GM23338 (cell line): ENCODE data around the gene ATF3. TPM values are rescaled to one million over a fixed set of nuclear protein-coding genes. Genes with fewer than 3 reads are reported as not detected.

Source experiments
- ATAC-seq: fragments of 200-7000 bp; cut with Tn5 transposase; 3 replicates; pipeline ENCODE4 v1.9.1; 2020
- DNase-seq: peaks from one replicate; pipeline ENCODE4 v3.0.0-alpha.2; 2015; ENCODE audit warnings: low spot score
- H2AFZ ChIP-seq: fragments of 200-600 bp; sonication (generic); 2 replicates; pipeline ENCODE4 v1.8.0; 2016; ENCODE audit warnings: antibody characterized with exemption, mild to moderate bottlenecking, moderate library complexity
- H3F3A ChIP-seq: fragments of 200-600 bp; sonication (generic); replicated peaks from 2 replicates; pipeline ENCODE4 v1.8.0; 2017; ENCODE audit warnings: antibody characterized with exemption, mixed run types, low read depth
- H3K27ac ChIP-seq: fragments of 200-600 bp; sonication (generic); 2 replicates; pipeline ENCODE4 v1.6.1; 2016; ENCODE audit warnings: low read depth
- H3K27me3 ChIP-seq: fragments of 200-600 bp; sonication (generic); 2 replicates; pipeline ENCODE4 v1.8.0; 2016; ENCODE audit warnings: mild to moderate bottlenecking, mixed run types, moderate library complexity; ENCODE audit not compliant: insufficient read depth
- H3K36me3 ChIP-seq: fragments of 200-600 bp; sonication (generic); 2 replicates; pipeline ENCODE4 v1.8.0; 2016; ENCODE audit warnings: mild to moderate bottlenecking; ENCODE audit not compliant: insufficient read depth
- H3K4me1 ChIP-seq: fragments of 200-600 bp; sonication (generic); 2 replicates; pipeline ENCODE4 v1.8.0; 2016; ENCODE audit warnings: mild to moderate bottlenecking, moderate library complexity; ENCODE audit not compliant: insufficient read depth
- H3K4me2 ChIP-seq: fragments of 200-600 bp; sonication (generic); 2 replicates; pipeline ENCODE4 v1.7.1; 2017; ENCODE audit warnings: mixed run types
- H3K4me3 ChIP-seq: fragments of 200-600 bp; sonication (generic); 2 replicates; pipeline ENCODE4 v1.6.1; 2016; ENCODE audit warnings: mixed run types
- H3K79me2 ChIP-seq: fragments of 200-600 bp; sonication (generic); replicated peaks from 2 replicates; pipeline ENCODE4 v1.8.0; 2017; ENCODE audit warnings: mild to moderate bottlenecking; ENCODE audit not compliant: insufficient read depth
- H3K9me2 ChIP-seq: fragments of 200-600 bp; sonication (generic); 2 replicates; pipeline ENCODE4 v1.8.0; 2017; ENCODE audit not compliant: insufficient read depth
- H4K20me1 ChIP-seq: fragments of 200-600 bp; sonication (generic); replicated peaks from 2 replicates; pipeline ENCODE4 v1.8.0; 2017; ENCODE audit warnings: mild to moderate bottlenecking; ENCODE audit not compliant: insufficient read depth
- H3K27ac Mint-ChIP-seq: 2 replicates; pipeline ENCODE4 v1.8.0; 2020; ENCODE audit warnings: inconsistent platforms, mild to moderate bottlenecking, moderate library complexity, mixed read lengths
- H3K27me3 Mint-ChIP-seq: 3 replicates; pipeline ENCODE4 v1.8.0; 2022; ENCODE audit warnings: low read depth, mild to moderate bottlenecking, moderate library complexity, mixed read lengths, inconsistent platforms; ENCODE audit not compliant: insufficient read depth, poor library complexity
- H3K36me3 Mint-ChIP-seq: 3 replicates; pipeline ENCODE4 v1.8.0; 2021; ENCODE audit warnings: low read depth, mild to moderate bottlenecking, inconsistent platforms, moderate library complexity, mixed read lengths
- H3K4me1 Mint-ChIP-seq: 3 replicates; pipeline ENCODE4 v1.8.0; 2020; ENCODE audit warnings: mild to moderate bottlenecking, inconsistent platforms, mixed read lengths
- H3K4me3 Mint-ChIP-seq: 3 replicates; pipeline ENCODE4 v1.8.0; 2021; ENCODE audit warnings: moderate library complexity, mild to moderate bottlenecking, inconsistent platforms, mixed read lengths
- H3K9me3 Mint-ChIP-seq: 3 replicates; pipeline ENCODE4 v1.8.0; 2020; ENCODE audit warnings: moderate library complexity, mild to moderate bottlenecking, inconsistent platforms, mixed read lengths
- CREB1 ChIP-seq: fragments of 250-450 bp; sonication (Bioruptor Pico); IDR thresholded peaks from 2 replicates; pipeline ENCODE4 v1.5.0; 2020; ENCODE audit warnings: low read depth, mild to moderate bottlenecking, moderate library complexity
- CTCF ChIP-seq, 2 experiments: fragments of 200-600 bp in 1 of 2; sonication (generic) in 1 of 2; conservative IDR thresholded peaks; 2 replicates each; pipeline versions ENCODE4 v1.5.1 to v1.6.1; 2016 to 2017; ENCODE audit warnings: antibody characterized with exemption in 2 of 2, low read depth in 2 of 2, mild to moderate bottlenecking in 2 of 2, moderate library complexity in 1 of 2
- ETS1 ChIP-seq: IDR thresholded peaks from 2 replicates; pipeline ENCODE4 v1.6.1; 2016; ENCODE audit warnings: antibody characterized with exemption
- EZH2 ChIP-seq: fragments of 200-600 bp; sonication (generic); IDR thresholded peaks from one replicate; pipeline ENCODE4 v1.8.0; 2017; ENCODE audit warnings: antibody characterized with exemption, mild to moderate bottlenecking, low read depth; ENCODE audit not compliant: unreplicated experiment
- EZH2phosphoT487 ChIP-seq: fragments of 200-600 bp; sonication (generic); IDR thresholded peaks from one replicate; pipeline ENCODE4 v1.8.1; 2018; ENCODE audit warnings: antibody characterized with exemption; ENCODE audit not compliant: unreplicated experiment
- JUNB ChIP-seq: IDR thresholded peaks from one replicate; pipeline ENCODE4 v1.6.1; 2016; ENCODE audit warnings: antibody characterized with exemption; ENCODE audit not compliant: unreplicated experiment
- NANOG ChIP-seq: IDR thresholded peaks from 2 replicates; pipeline ENCODE4 v1.6.1; 2016; ENCODE audit warnings: antibody characterized with exemption, borderline replicate concordance
- POLR2AphosphoS5 ChIP-seq: IDR thresholded peaks from 2 replicates; pipeline ENCODE4 v1.6.1; 2016; ENCODE audit warnings: antibody characterized with exemption, low read depth
- REST ChIP-seq: IDR thresholded peaks from one replicate; pipeline ENCODE4 v1.6.1; 2018; ENCODE audit warnings: antibody characterized with exemption; ENCODE audit not compliant: unreplicated experiment
- STAT1 ChIP-seq: IDR thresholded peaks from one replicate; pipeline ENCODE4 v1.6.1; 2016; ENCODE audit warnings: antibody characterized with exemption; ENCODE audit not compliant: unreplicated experiment
- ZNF114 ChIP-seq: fragments of 250-450 bp; sonication (Bioruptor Pico); IDR thresholded peaks from 2 replicates; pipeline ENCODE4 v1.5.0; 2020; ENCODE audit warnings: mild to moderate bottlenecking, moderate library complexity
- ZNF331 ChIP-seq: fragments of 250-450 bp; sonication (Bioruptor Pico); IDR thresholded peaks from 2 replicates; pipeline ENCODE4 v1.5.0; 2020; ENCODE audit warnings: low read depth, mild to moderate bottlenecking, moderate library complexity
- ZNF462 ChIP-seq: fragments of 250-450 bp; sonication (Bioruptor Pico); IDR thresholded peaks from 2 replicates; pipeline ENCODE4 v1.5.0; 2020; ENCODE audit warnings: mild to moderate bottlenecking, moderate library complexity
- polyA plus RNA-seq: library from polyadenylated mRNA; unstranded; fragments of >200 nt; fragmentation: Nextera tagmentation; extraction: Ambion mirVana; gene quantifications from 2 replicates; pipeline ENCODE4 v1.2.1, GENCODE V29; 2016
- total RNA-seq: library from RNA; depleted of rRNA; stranded (reverse); fragments of >200 nt; shearing (Covaris generic); gene quantifications from 2 replicates; pipeline ENCODE4 v1.2.3, GENCODE V29; 2014

The ATF3 gene
- total and polyA plus RNA-seq, 2 experiments from 2014 or later, result 12.6 to 17.2 TPM

GRCh38 chr1:212566522-212567479 is 41.8 kb upstream of the ATF3 start:
- Histone ChIP-seq H4K20me1 (no peaks in the 10 kb centered on the region), H3K79me2 (no peaks in the 10 kb centered on the region), H3K4me1 (no peaks in the 10 kb centered on the region), H3K4me3 (no peak overlapping the region), H2AFZ (peak overlapping the region; percentile 43), H3K36me3 (no peaks in the 10 kb centered on the region), H3K4me2 (no peak overlapping the region), H3K27ac (no peak overlapping the region), H3K9me2 (no peaks in the 10 kb centered on the region), H3F3A (no peaks in the 10 kb centered on the region), H3K27me3 (no peaks in the 10 kb centered on the region)
- DNase-seq (no peak), ATAC-seq (no peak)
- no peaks in the 10 kb centered on the region for H3K27me3 Mint-ChIP-seq
- no peak for TF ChIP-seq POLR2AphosphoS5
- TF ChIP-seq ETS1, result no peak
- no peak for TF ChIP-seq ZNF462
- no peak for TF ChIP-seq STAT1
- no peak for TF ChIP-seq CREB1
- TF ChIP-seq NANOG, result no peak
- no peak for TF ChIP-seq CTCF (conservative IDR thresholded peaks at IDR 0.05; ENCODE audit: low read depth in 2 of 2)
- no peak for TF ChIP-seq EZH2phosphoT487
- TF ChIP-seq JUNB, result no peak
- TF ChIP-seq EZH2, result no peak
- no peak for TF ChIP-seq ZNF114 (CRISPR knock-in tag)
- TF ChIP-seq ZNF331 (CRISPR knock-in tag), result no peak
- no peak for TF ChIP-seq REST
- H3K27ac Mint-ChIP-seq, result peak overlapping the region; percentile 18; the same call in 1 of the 2 replicates
- peaks cover 11% of the 10 kb centered on the region for H3K4me1 Mint-ChIP-seq
- no peaks in the 10 kb centered on the region for H3K9me3 Mint-ChIP-seq
- H3K4me3 Mint-ChIP-seq, result no peak overlapping the region
- no peaks in the 10 kb centered on the region; the same call in 2 of the 3 replicates for H3K36me3 Mint-ChIP-seq
